Peyer's patch (tissue), 4 donors: ENCODE data around the gene ACTL10.

Source experiments
- CTCF ChIP-seq, 6 experiments: fragments of 450-650 bp in 4 of 6; fragments of 200-600 bp in 2 of 6; sonication (generic) in 1 of 6; IDR thresholded peaks; one replicate each; pipeline ENCODE4 v1.5.1; 2017 to 2019; ENCODE audit warnings: antibody characterized with exemption in 6 of 6, mild to moderate bottlenecking in 3 of 6, moderate library complexity in 1 of 6
- POLR2A ChIP-seq, 2 donors: fragments of 450-650 bp; IDR thresholded peaks; one replicate each; pipeline ENCODE4 v1.5.1; 2017; ENCODE audit warnings: antibody characterized with exemption in 2 of 2, mild to moderate bottlenecking in 2 of 2, moderate library complexity in 2 of 2

- no peak for TF ChIP-seq POLR2A (IDR thresholded peaks at IDR 0.05)
- no peak for TF ChIP-seq CTCF (IDR thresholded peaks at IDR 0.05)
These were observed 22.2 kb downstream of the ACTL10 start for GRCh38 chr20:33688938-33689424.
